COLO668 (cell line): ENCODE results near the gene CENPN.

Experiments
- DNase-seq: peaks from one replicate; lab custom pipeline; 2025; ENCODE audit not compliant: unreplicated experiment; lab: John Stamatoyannopoulos, UW

Gene CENPN

GRCh38 chr16:81026429-81026828 is 19.4 kb downstream of the CENPN start:
- DNase-seq, result no peak

- DNase-seq, result no peak
Measured at GRCh38 chr16:81029930-81030604, 23.1 kb downstream of the CENPN start.

- peak; percentile 96 for DNase-seq
Measured at GRCh38 chr16:81035398-81035974, 28.5 kb downstream of the CENPN start, which contains the start of gene ATMIN. Gene ATMIN (plus strand): TSS chr16:81035842. CDS start chr16:81035871, 29 bp downstream.

- DNase-seq, result peak; percentile 57
Measured at GRCh38 chr16:81035975-81036750, 29.1 kb downstream of the CENPN start.

GRCh38 chr16:81036751-81037350 is 29.8 kb downstream of the CENPN start:
- no peak for DNase-seq

GRCh38 chr16:81040131-81040530 is 33.1 kb downstream of the CENPN start:
- DNase-seq, result no peak

GRCh38 chr16:81040842-81041241 is 33.8 kb downstream of the CENPN start:
- no peak for DNase-seq

GRCh38 chr16:81041696-81042095 is 34.7 kb downstream of the CENPN start:
- DNase-seq, result no peak

GRCh38 chr16:81042821-81043220 is 35.8 kb downstream of the CENPN start:
- no peak for DNase-seq

GRCh38 chr16:81053761-81054160 is 46.7 kb downstream of the CENPN start:
- DNase-seq, result no peak

- DNase-seq, result no peak
Measured at GRCh38 chr16:81060576-81061306, 53.7 kb downstream of the CENPN start.

GRCh38 chr16:81061307-81061640 is 54.3 kb downstream of the CENPN start:
- DNase-seq, result no peak

GRCh38 chr16:81061871-81062608 is 55.0 kb downstream of the CENPN start:
- DNase-seq, result no peak

GRCh38 chr16:81066681-81067080 is 59.7 kb downstream of the CENPN start:
- no peak for DNase-seq

- DNase-seq, result no peak
Measured at GRCh38 chr16:81067166-81067565, 60.2 kb downstream of the CENPN start.

- DNase-seq, result no peak
Measured at GRCh38 chr16:81069063-81069462, 62.0 kb downstream of the CENPN start.

GRCh38 chr16:81070979-81071378 is 64.0 kb downstream of the CENPN start:
- no peak for DNase-seq

- DNase-seq, result no peak
Measured at GRCh38 chr16:81071805-81072204, 64.8 kb downstream of the CENPN start.

- no peak for DNase-seq
Measured at GRCh38 chr16:81073560-81074330, 66.7 kb downstream of the CENPN start.
